GM13976 (cell line): ENCODE results near the gene FXN.
A peak's percentile ranks its signal among the peaks of the same experiment; 100 is the strongest.

Experiments
- DNase-seq: peaks from one replicate; pipeline ENCODE4 v3.0.0; 2012; ENCODE audit warnings: low spot score
- in situ Hi-C: fragments of 300-500 bp; cut with MboI; formaldehyde crosslinking; loops from one replicate; pipeline ENCODE4 v1.12.0; 2022; ENCODE audit warnings: low sequenced_read_pairs, mixed read lengths, inconsistent platforms; ENCODE audit not compliant: unreplicated experiment
- TF ChIP-seq, protein P1 (sequence below): IDR thresholded peaks from 2 replicates; pipeline ENCODE4 v1.5.1; 2012; ENCODE audit warnings: borderline replicate concordance, mild to moderate bottlenecking; ENCODE audit not compliant: insufficient read depth; ENCODE audit errors: extremely low read depth, missing control alignments, control extremely low read depth

The FXN gene

DNA sequence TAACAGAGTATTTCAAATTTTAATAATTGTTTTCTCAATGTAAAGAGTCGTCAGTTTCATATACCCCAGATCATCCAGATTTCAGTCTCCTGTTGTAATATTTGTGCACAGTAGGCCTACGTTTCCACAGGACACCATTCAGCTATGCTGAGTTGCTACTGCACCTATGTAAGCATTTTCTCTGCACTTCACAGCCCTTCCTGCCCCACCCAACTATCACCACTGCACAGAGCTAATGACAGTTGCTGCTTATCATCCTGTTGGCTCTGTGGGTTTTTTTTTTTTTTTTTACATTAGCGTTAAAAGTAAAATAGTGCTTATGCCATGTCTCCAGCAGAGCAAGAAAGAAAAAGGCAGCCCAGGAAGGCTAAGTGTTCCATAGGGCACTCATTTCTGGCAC is 15.7 kb upstream of the FXN start:
- TF ChIP-seq, protein P1, sequence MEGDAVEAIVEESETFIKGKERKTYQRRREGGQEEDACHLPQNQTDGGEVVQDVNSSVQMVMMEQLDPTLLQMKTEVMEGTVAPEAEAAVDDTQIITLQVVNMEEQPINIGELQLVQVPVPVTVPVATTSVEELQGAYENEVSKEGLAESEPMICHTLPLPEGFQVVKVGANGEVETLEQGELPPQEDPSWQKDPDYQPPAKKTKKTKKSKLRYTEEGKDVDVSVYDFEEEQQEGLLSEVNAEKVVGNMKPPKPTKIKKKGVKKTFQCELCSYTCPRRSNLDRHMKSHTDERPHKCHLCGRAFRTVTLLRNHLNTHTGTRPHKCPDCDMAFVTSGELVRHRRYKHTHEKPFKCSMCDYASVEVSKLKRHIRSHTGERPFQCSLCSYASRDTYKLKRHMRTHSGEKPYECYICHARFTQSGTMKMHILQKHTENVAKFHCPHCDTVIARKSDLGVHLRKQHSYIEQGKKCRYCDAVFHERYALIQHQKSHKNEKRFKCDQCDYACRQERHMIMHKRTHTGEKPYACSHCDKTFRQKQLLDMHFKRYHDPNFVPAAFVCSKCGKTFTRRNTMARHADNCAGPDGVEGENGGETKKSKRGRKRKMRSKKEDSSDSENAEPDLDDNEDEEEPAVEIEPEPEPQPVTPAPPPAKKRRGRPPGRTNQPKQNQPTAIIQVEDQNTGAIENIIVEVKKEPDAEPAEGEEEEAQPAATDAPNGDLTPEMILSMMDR: no peak
- DNase-seq: no peak
- in situ Hi-C loops: loop anchor here (10.0 kb wide), 1 partner anchor 335 kb away; no protein-coding TSS in a partner anchor

DNA sequence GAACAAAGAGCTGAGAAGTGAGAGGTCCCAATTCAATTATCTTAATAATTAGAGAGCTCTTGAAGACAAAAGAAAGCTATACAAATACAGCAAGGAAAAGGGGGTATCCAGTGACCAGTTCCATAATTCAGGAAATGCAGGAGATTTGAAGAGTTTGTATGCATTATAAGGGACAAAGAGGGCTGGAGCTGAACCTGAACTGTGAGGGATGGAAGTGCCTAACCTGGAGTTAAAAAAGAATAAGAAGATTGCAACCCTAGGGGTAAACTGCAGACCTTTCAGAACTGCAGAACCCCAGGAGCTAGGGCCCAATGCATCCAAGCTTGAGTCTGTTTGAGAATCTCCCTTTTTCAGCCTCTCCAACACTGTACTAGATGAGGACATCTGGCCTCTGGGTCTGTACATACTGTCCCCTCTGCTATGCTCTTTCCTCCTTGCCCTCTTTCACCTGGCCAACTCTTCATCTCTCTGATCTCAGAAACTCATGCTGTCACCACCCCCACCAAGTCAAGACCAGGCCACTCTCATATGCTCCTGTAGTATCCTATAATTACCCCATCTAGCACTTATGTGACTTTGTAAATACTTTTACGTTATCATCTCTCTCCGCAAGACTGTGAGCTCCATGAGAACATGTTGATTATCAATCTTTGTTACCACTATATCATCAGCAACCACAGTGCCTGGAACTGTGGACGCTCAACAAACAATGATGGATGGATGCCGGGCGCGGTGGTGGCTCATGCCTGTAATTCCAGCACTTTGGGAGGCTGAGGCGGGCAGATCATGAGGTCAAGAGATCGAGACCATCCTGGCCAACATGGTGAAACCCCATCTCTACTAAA is 15.0 kb upstream of the FXN start:
- no peak for DNase-seq
- TF ChIP-seq, protein P1: no peak
- in situ Hi-C loops: loop anchor here (10.0 kb wide), 1 partner anchor 336 kb away; no protein-coding TSS in a partner anchor

DNA sequence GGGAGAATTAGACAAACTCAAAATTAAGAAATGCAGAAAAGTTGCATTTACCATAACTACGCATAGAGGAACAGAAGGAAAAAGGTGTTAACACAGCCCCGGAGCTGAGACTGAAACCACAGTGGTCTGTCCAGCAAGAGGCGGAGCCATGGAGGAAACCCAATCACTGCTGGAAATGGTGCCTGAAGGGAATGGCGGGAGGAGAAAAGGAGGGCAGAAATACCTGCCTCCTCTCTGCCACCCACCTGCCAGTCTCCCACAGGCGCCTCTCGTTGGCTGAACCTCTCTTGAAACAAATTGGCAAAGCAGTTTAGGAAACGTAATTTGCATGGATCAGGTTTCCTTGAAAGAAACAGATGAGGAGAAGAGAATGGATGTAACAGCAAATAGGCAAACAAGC is 11.9 kb upstream of the FXN start:
- TF ChIP-seq, protein P1: no peak
- DNase-seq: no peak
- in situ Hi-C loops: loop anchor here (10.0 kb wide), 1 partner anchor 339 kb away; no protein-coding TSS in a partner anchor

DNA sequence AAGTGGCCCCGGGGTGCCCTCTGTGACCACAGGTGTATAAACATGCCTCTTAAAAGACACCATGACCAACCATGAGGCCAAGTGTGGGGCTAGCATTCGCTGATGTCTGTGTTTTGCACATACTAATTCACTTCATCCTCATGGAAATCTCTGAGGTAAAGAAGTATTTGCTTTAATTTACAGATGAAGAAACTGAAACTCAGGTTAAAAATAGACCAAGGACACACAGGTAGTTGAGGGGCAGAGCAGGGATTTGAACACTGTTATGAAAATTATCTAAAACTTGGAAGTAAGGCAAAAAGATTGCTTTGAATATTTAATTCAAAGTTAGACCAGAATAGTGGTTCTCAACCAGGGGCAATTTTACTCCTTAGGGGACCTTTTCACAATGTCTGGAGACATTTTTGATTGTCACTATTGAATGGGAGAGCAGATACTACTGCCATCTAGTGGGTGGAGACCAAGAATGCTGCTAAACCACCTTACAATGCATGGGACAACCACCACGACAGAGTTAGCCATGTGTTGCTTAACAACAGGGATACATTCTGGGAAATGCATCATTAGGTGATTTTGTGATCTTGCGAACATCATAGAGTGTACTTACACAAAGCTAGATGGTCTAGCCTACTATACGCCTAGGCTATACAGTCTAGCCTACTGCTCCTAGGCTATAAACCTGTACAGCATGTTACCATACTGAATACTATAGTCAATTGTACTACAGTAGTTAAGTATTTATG is 8.0 kb upstream of the FXN start:
- DNase-seq: peak; percentile 70
- TF ChIP-seq, protein P1: peak; percentile 63
- in situ Hi-C loops: loop anchor here (10.0 kb wide), 1 partner anchor 343 kb away; no protein-coding TSS in a partner anchor

DNA sequence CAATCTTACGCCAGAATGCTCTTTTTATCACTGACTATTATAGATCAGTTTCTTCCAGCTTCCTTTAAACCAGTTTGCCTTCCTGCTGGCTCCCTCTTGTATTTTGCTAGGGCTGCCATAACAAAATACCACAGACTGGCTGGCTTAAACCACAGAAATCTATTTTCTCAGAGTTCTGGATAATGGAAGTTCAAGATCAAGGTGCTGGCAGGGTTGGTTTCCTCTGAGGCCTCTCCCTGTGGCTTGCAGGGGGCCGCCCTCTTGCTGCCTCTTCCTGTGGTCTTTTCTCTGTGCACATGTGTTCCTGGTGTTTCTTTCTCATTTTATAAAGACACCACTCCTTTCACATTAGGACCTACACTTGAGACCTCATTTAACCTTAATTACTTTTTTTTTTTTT is 6.8 kb upstream of the FXN start:
- DNase-seq: no peak
- in situ Hi-C loops: loop anchor here (10.0 kb wide), 1 partner anchor 344 kb away; no protein-coding TSS in a partner anchor
- TF ChIP-seq, protein P1: no peak

DNA sequence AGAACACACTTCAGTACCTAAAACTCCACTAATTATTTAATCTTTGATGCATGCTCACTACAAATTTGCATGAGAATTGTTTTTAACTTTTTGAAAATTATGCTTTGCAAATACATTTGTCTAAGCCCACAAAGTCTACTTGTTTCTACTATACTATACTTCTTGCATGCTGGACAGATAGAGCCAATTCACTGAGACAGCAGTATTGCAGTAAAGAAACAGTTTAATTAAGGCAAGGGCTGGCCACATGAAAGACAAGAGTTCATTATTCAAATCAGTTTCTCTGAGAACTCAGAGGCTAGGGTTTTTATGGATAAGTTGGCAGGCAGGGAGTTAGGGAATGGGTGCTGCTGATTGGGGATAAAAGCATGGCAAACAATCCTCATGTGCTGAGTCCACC is 6.0 kb upstream of the FXN start:
- in situ Hi-C loops: loop anchor here (10.0 kb wide), 1 partner anchor 345 kb away; no protein-coding TSS in a partner anchor
- TF ChIP-seq, protein P1: no peak
- DNase-seq: no peak
